CD4-positive, alpha-beta T cell treated with Interleukin-15 for 4 hours (primary cell): Measurements from ENCODE around the gene DCTN5.
"Not testable (repeated sequence)": the region's sequence is repeated elsewhere in the genome, so short reads cannot be mapped to it uniquely, and the experiment has no call there.

Experiments
- DNase-seq: peaks from one replicate; pipeline ENCODE4 v3.0.0-alpha.2; 2020; ENCODE audit warnings: low spot score

Gene DCTN5

DNA sequence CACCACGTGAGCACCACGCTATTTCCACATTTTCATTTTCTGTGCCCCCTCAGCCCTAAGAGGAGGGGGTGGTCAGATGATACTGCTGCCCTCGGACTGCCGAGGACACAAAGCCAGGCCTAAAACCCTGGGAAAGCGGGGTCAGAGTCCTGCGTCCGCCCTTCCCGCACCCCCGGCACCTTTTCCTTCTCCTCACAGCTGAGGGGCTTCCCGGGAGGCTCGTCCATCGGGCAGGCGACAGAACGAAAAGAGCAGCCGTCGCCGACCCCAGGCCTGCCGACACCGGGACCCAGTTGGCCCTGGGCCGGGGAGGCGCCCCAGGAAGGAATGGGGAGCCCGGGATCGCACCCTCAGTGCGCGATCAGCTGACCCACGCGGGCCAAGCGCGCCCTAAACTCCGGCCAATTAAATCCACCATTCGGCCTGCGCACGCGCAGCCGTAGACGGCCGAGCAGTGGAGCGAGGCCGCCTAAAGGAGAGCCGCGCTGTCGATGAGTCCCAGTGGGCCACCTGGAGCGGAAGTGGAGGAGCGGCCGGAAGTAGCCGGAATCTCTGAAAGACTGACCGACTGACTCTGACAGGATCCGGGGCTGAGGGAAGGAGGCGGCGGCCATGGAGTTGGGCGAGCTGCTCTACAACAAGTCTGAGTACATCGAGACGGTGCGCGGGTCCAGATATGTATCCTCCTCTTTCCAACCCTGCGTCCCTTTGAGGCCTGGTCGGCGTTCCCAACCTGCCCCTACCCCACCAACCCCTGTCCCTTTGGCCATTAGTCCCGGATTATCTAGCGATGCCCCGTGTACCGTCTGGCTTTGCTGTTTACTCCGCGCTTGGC, at the start of gene DCTN5, which contains the start of gene PALB2:
TSS of gene DCTN5 (plus strand) at position 536 of the 835 bp plus-strand sequence. CDS start at position 613, 77 bp downstream.
TSS of gene PALB2 (minus strand) at position 380 of the 835 bp plus-strand sequence. CDS start at position 227, 153 bp downstream.
- peak; percentile 87 for DNase-seq

GRCh38 chr16:23594186-23594585, 47.1 kb upstream of the DCTN5 start:
- no peak for DNase-seq

GRCh38 chr16:23595246-23595950, 45.9 kb upstream of the DCTN5 start:
- no peak for DNase-seq

GRCh38 chr16:23595951-23596720, 45.1 kb upstream of the DCTN5 start, which contains the start of gene NDUFAB1:
TSS of gene NDUFAB1 (minus strand) at chr16:23596316. CDS start at chr16:23596290, 26 bp downstream.
- peak; percentile 92 for DNase-seq

GRCh38 chr16:23597003-23597756, 44.1 kb upstream of the DCTN5 start:
- peak; percentile 25 for DNase-seq

GRCh38 chr16:23607726-23608125, 33.5 kb upstream of the DCTN5 start:
- no peak for DNase-seq

GRCh38 chr16:23608194-23608593, 33.1 kb upstream of the DCTN5 start:
- DNase-seq: no peak

- DNase-seq: no peak
Observed at GRCh38 chr16:23609929-23610328, 31.3 kb upstream of the DCTN5 start.

DNA sequence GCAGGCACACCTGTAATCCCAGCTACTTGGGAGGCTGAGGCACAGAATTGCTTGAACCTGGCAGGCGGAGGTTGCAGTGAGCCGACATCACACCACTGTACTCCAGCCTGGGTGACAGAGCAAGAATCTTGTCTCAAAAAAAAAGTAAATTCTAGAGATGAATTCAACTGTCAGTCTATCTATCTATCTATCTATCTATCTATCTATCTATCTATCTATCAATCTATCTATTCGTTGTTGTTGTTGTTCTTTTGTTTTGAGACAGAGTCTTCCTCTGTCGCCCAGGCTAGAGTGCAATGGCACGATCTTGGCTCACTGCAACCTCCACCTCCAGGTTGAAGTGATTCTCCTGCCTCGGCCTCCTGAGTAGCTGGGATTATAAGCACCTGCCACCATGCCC, 30.4 kb upstream of the DCTN5 start:
- not testable (repeated sequence) for DNase-seq

DNA sequence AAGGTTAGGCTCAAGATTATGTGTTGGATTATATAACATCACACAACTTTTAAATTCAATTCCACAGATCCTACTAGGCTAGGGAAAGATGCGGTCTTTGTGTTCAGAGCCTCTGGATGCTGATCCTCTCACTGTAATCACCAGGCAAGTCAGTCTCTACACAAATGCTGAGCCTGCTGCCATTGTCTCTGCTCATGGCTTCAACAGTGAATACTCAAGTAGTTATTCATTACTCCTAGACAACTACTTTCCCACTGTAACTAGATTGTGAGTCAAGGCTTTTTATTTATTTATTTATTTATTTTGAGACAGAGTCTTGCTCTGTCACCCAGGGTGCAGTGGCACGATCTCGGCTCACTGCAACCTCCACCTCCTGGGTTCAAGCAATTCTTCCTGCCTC, 29.3 kb upstream of the DCTN5 start:
- no peak for DNase-seq

DNA sequence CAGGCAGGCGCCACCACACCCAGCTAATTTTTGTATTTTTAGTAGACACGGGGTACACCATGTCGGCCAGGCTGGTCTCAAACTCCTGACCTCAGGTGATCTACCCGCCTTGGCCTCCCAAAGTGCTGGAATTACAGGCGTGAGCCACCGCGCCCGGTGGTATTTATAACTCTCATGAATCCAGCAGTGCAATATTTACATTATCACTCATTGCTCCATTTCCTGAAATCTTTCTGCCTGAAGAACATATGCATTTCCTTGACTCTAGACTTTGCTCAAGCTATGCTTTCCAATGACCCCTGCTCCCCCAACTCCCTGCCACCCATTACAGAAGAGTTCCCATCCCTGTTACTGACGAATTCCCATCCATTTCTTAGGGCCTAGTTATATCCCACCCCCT, 25.5 kb upstream of the DCTN5 start:
- DNase-seq: no peak

GRCh38 chr16:23624092-23624491, 17.2 kb upstream of the DCTN5 start:
- no peak for DNase-seq

DNA sequence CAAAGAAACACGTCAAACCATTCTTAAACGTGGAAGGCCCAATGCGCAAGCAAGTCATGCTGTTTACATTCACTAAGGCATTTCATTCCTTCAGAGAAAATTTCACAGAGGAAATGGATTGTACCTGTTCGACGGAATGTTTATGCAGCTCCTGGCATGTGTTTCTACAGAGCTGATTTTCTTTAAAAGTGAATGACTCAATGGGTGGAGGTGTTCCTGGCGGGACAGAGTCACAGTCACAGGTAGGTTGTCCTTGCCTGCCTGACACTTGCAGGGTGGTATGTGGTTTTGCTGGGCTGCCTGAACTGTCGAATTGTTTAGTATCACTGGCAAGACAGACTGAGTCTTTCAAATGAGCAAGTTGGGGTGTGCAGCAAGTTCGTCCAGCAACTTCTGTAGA, 11.8 kb upstream of the DCTN5 start:
- DNase-seq: no peak

- not testable (repeated sequence) for DNase-seq
Observed at GRCh38 chr16:23631874-23632273, 9.4 kb upstream of the DCTN5 start.

DNA sequence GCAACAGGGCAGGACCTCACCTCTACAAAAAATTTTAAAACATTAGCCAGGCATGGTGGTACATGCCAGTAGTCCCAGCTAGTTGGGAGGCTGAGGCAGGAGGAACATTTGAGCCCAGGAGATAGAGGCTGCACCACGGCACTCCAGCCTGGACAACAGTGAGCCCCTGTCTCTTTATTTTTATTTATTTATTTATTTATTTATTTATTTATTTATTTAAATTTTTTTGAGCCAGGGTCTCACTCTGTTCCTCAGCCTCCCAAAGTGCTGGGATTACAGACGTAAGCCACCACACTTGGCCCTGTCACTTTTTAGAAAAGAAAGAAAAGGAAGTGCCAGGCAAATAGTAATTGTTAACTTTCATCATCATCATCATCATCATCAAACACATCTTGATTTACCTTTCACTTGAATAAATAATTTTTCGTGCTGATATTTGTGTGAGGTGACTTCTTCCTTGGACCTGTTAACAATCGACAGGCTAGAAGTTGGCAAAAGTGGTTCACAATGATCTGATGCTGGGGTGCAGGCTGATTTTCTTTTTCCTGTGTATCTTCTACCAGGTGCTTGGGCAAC, 6.7 kb upstream of the DCTN5 start:
- DNase-seq: no peak

- DNase-seq: no peak
Observed at GRCh38 chr16:23635958-23636357, 5.3 kb upstream of the DCTN5 start.

- no peak for DNase-seq
Observed at GRCh38 chr16:23640615-23640930, 693 bp upstream of the DCTN5 start.

DNA sequence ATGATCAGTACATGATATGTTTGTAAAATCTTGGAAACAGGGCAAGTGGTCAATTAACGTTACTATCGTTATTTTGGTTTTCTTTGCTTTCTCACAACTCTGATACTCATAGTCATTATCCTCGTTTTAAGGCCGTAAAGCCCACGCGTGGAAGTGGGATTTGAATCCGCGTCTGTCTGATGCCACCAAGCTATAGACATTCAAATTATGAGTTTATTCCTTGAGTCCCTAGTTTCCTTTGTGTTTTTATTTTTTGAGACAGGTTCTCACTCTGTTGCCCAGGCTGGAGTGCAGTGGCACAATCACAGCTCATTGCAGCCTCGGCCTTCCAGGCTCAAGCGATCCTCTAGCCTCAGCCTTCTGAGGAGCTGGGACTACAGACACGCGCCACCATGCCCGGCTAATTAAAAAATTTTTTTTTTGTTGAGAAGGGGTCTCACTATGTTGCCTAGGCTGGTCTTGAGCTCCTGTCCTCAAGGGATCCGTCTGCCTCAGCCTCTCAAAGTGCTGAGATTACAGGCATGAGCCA, 1.0 kb downstream of the DCTN5 start:
- DNase-seq: no peak

GRCh38 chr16:23650674-23651416, 9.6 kb downstream of the DCTN5 start:
- DNase-seq: no peak

GRCh38 chr16:23651943-23652468, 10.7 kb downstream of the DCTN5 start:
- DNase-seq: no peak
